ENCODE results near the gene ARHGEF2. TPM values are rescaled to one million over a fixed set of nuclear protein-coding genes. Genes with fewer than 3 reads are reported as not detected.
"Not testable (repeated sequence)": the region's sequence is repeated elsewhere in the genome, so short reads cannot be mapped to it uniquely, and the experiment has no call there.

Gene ARHGEF2
- total and polyA plus RNA-seq, 11 donors = 23.9 to 98.6 (median 57.0) TPM

GRCh38 chr1:155931332-155932038, 46.9 kb downstream of the ARHGEF2 start:
- DNase-seq (no peak), ATAC-seq (no peak)
- no peak overlapping the region for H3K27ac ChIP-seq
- no peaks in the 10 kb centered on the region for H3K27me3 ChIP-seq
- TF ChIP-seq CTCF (IDR thresholded peaks at IDR 0.05) = no peak
- TF ChIP-seq POLR2A (IDR thresholded peaks at IDR 0.05) = no peak
- no peaks in the 10 kb centered on the region for H3K9me3 ChIP-seq
- 58 to 68% (median 59%) methylated on average over 7 of the region's 7 CpGs for WGBS, 4 donors
- peaks cover 25 to 55% (median 37%) of the 10 kb centered on the region in 12 donors for H3K4me1 ChIP-seq
- intact Hi-C loops (cut with DNase I) = loop anchor here in 4 of 10 donors (5.0 to 10.0 kb wide), 3 partner anchors 74 to 133 kb away; partner anchors contain the start of genes LAMTOR2 (in 2 of the 4), UBQLN4 (in 2 of the 4), GON4L (in 1 of the 4) and RAB25 (in 1 of the 4)
- peaks cover 0 to 71% (median 66%) of the 10 kb centered on the region in 9 donors for H3K36me3 ChIP-seq
- H3K4me3 ChIP-seq = peak overlapping the region in 8 of 12 donors; percentile 0 to 96 (median 18)

- not testable (repeated sequence) for H3K27ac ChIP-seq, H3K27me3 ChIP-seq, H3K9me3 ChIP-seq, DNase-seq, ATAC-seq
- peak overlapping the region in 9 of 12 donors; percentile 0 to 71 (median 11) for H3K4me3 ChIP-seq
- intact Hi-C loops (cut with DNase I) = loop anchor here in 4 of 10 donors (5.0 to 10.0 kb wide), 3 partner anchors 73 to 134 kb away; partner anchors contain the start of genes LAMTOR2 (in 2 of the 4), UBQLN4 (in 2 of the 4), GON4L (in 1 of the 4) and RAB25 (in 1 of the 4)
- 62 to 68% (median 63%) methylated on average over 10 of the region's 10 CpGs for WGBS, 4 donors
- peaks cover 25 to 55% (median 37%) of the 10 kb centered on the region in 12 donors for H3K4me1 ChIP-seq
- H3K36me3 ChIP-seq = peaks cover 0 to 79% (median 74%) of the 10 kb centered on the region in 9 donors
These were observed 47.6 kb downstream of the ARHGEF2 start for GRCh38 chr1:155930725-155931124.

- Histone ChIP-seq H3K27ac (no peak overlapping the region), H3K27me3 (no peaks in the 10 kb centered on the region), H3K9me3 (no peaks in the 10 kb centered on the region), H3K36me3 (peaks cover 3 to 95% (median 90%) of the 10 kb centered on the region in 9 donors), H3K4me3 (no peak overlapping the region), H3K4me1 (peaks cover 25 to 48% (median 37%) of the 10 kb centered on the region in 12 donors)
- ATAC-seq (no peak), DNase-seq (no peak)
- TF ChIP-seq CTCF (IDR thresholded peaks at IDR 0.05) (no peak), POLR2A (IDR thresholded peaks at IDR 0.05) (no peak)
- intact Hi-C loops (cut with DNase I) = no loop called here
- WGBS, 4 donors = 48 to 62% (median 55%) methylated on average over 5 of the region's 5 CpGs
These were observed 49.3 kb downstream of the ARHGEF2 start for GRCh38 chr1:155929057-155929456.

GRCh38 chr1:155925506-155925905, 52.8 kb downstream of the ARHGEF2 start:
- 98 to 100% (median 98%) methylated on average over 2 of the region's 2 CpGs for WGBS, 4 donors
- DNase-seq = no peak
- Histone ChIP-seq H3K4me3 (no peak overlapping the region), H3K9me3 (no peaks in the 10 kb centered on the region), H3K36me3 (peaks cover 10 to 100% (median 97%) of the 10 kb centered on the region in 9 donors), H3K27ac (no peak overlapping the region), H3K27me3 (no peaks in the 10 kb centered on the region), H3K4me1 (peaks cover 0 to 16% (median 6%) of the 10 kb centered on the region in 12 donors)
- no peak for ATAC-seq
- no peak for TF ChIP-seq POLR2A (IDR thresholded peaks at IDR 0.05)
- TF ChIP-seq CTCF (IDR thresholded peaks at IDR 0.05) = no peak
- intact Hi-C loops (cut with DNase I) = no loop called here
